GM12878 (cell line): Measurements from ENCODE around the gene PPP4R4. TPM values are rescaled to one million over a fixed set of nuclear protein-coding genes. Genes with fewer than 3 reads are reported as not detected.

Experiments used
- ATAC-seq: fragments of 200-7000 bp; cut with Tn5 transposase; 3 replicates; pipeline ENCODE4 v1.9.1; 2020; ENCODE audit warnings: mild to moderate bottlenecking, moderate library complexity
- BruUV-seq: library from RNA; stranded (reverse); fragments of 400-500 nt; replicated peaks from 2 replicates; lab custom pipeline; 2021; lab: Mats Ljungman, UMichigan
- CTCF ChIA-PET: fragments of 300-600 bp; sonication (Branson Sonifier 250); formaldehyde crosslinking; extraction: SDS; loops from one replicate; lab custom pipeline; 2021; ENCODE audit warnings: inconsistent platforms; lab: Yijun Ruan, JAX
- POLR2A ChIA-PET: fragments of 350-600 bp; formaldehyde crosslinking; extraction: SDS; loops from one replicate; lab custom pipeline; 2021; ENCODE audit warnings: inconsistent platforms; lab: Charles Lee
- RAD21 ChIA-PET: fragments of 300-600 bp; sonication (Branson Sonifier 250); formaldehyde crosslinking; loops from one replicate; lab custom pipeline; 2023; ENCODE audit warnings: antibody characterized with exemption; ENCODE audit not compliant: unreplicated experiment; lab: Charles Lee
- SMC1A ChIA-PET: fragments of 300-600 bp; sonication (Branson Sonifier 250); formaldehyde crosslinking; loops from one replicate; lab custom pipeline; 2023; ENCODE audit not compliant: unreplicated experiment, uncharacterized antibody; lab: Charles Lee
- DNase-seq: peaks from one replicate; pipeline ENCODE4 v3.0.0-alpha.2; 2011; ENCODE audit warnings: low read depth, low spot score
- FAIRE-seq: peaks from 3 replicates; lab custom pipeline; 2011; peaks lifted over from hg19 to GRCh38; lab: Jason Lieb, UNC
- H2AFZ ChIP-seq: 2 replicates; pipeline ENCODE4 v1.6.0; 2011; ENCODE audit warnings: low read depth, low read length, control low read depth; ENCODE audit not compliant: control insufficient read depth
- H3K27ac ChIP-seq: 2 replicates; pipeline ENCODE4 v1.5.1; 2011; ENCODE audit warnings: control low read depth; ENCODE audit not compliant: control insufficient read depth, insufficient read depth
- H3K27me3 ChIP-seq, 2 experiments: replicated peaks in 1 of 2; 2 replicates each; pipeline versions ENCODE4 v1.6.0 to v1.6.1; 2011; ENCODE audit warnings: low read length in 1 of 2; ENCODE audit not compliant: control insufficient read depth in 2 of 2, insufficient read depth in 2 of 2
- H3K36me3 ChIP-seq, 2 experiments: 2 replicates each; pipeline ENCODE4 v1.5.1; 2011; ENCODE audit warnings: low read length in 1 of 2; ENCODE audit not compliant: control insufficient read depth in 2 of 2, insufficient read depth in 2 of 2
- H3K4me1 ChIP-seq: 2 replicates; pipeline ENCODE4 v1.6.1; 2011; ENCODE audit warnings: mild to moderate bottlenecking, low read length, moderate library complexity, mixed read lengths; ENCODE audit not compliant: control insufficient read depth, insufficient read depth
- H3K4me2 ChIP-seq: 2 replicates; pipeline ENCODE4 v1.6.0; 2011; ENCODE audit warnings: control low read depth; ENCODE audit not compliant: control insufficient read depth, insufficient read depth
- H3K4me3 ChIP-seq: fragments of 200-600 bp; sonication (generic); 2 replicates; pipeline ENCODE4 v1.5.1; 2016
- H3K79me2 ChIP-seq: 2 replicates; pipeline ENCODE4 v1.6.0; 2011; ENCODE audit warnings: low read length; ENCODE audit not compliant: control insufficient read depth, insufficient read depth
- H3K9ac ChIP-seq: 2 replicates; pipeline ENCODE4 v1.8.0; 2011; ENCODE audit warnings: low read length, control low read depth, mixed read lengths; ENCODE audit not compliant: control insufficient read depth, insufficient read depth
- H3K9me3 ChIP-seq: replicated peaks from 3 replicates; pipeline ENCODE4 v1.5.1; 2011; ENCODE audit warnings: mild to moderate bottlenecking, low read length; ENCODE audit not compliant: control insufficient read depth, insufficient read depth
- H4K20me1 ChIP-seq: 2 replicates; pipeline ENCODE4 v1.6.0; 2011; ENCODE audit not compliant: control insufficient read depth, insufficient read depth
- BACH1 ChIP-seq: fragments of 450-650 bp; IDR thresholded peaks from 2 replicates; pipeline ENCODE4 v1.6.1; 2017; ENCODE audit warnings: mild to moderate bottlenecking, borderline replicate concordance
- BCL11A ChIP-seq: IDR thresholded peaks from 2 replicates; pipeline ENCODE4 v1.6.1; 2011; ENCODE audit warnings: low read depth, low read length
- CBFB ChIP-seq: IDR thresholded peaks from 2 replicates; pipeline ENCODE4 v1.6.1; 2016; ENCODE audit warnings: antibody characterized with exemption, low read depth
- E4F1 ChIP-seq: fragments of 450-650 bp; IDR thresholded peaks from 2 replicates; pipeline ENCODE4 v1.6.1; 2018; ENCODE audit warnings: borderline replicate concordance, mild to moderate bottlenecking; ENCODE audit not compliant: partially characterized antibody
- EZH2 ChIP-seq: IDR thresholded peaks from 2 replicates; pipeline ENCODE4 v1.6.1; 2012; ENCODE audit warnings: low read depth, mild to moderate bottlenecking, control low read depth, inconsistent platforms, low read length, borderline replicate concordance; ENCODE audit not compliant: control insufficient read depth
- MAX ChIP-seq: IDR thresholded peaks from 2 replicates; pipeline ENCODE4 v1.6.1; 2012; ENCODE audit warnings: low read depth, low read length, improper control_type of control experiment
- MEF2B ChIP-seq: fragments of 450-650 bp; IDR thresholded peaks from 2 replicates; pipeline ENCODE4 v1.6.1; 2018; ENCODE audit warnings: mild to moderate bottlenecking, moderate library complexity; ENCODE audit not compliant: partially characterized antibody, poor library complexity, severe bottlenecking
- MTA2 ChIP-seq: fragments of 450-650 bp; IDR thresholded peaks from 2 replicates; pipeline ENCODE4 v1.6.1; 2016; ENCODE audit warnings: low read depth, mild to moderate bottlenecking, moderate library complexity
- MXI1 ChIP-seq: fragments of 150-350 bp; IDR thresholded peaks from 2 replicates; pipeline ENCODE4 v1.6.1; 2011; ENCODE audit warnings: low read depth, mild to moderate bottlenecking, inconsistent platforms, low read length, improper control_type of control experiment
- NFYB ChIP-seq: IDR thresholded peaks from 2 replicates; pipeline ENCODE4 v1.6.1; 2011; ENCODE audit warnings: low read depth, mild to moderate bottlenecking, low read length, improper control_type of control experiment, moderate library complexity; ENCODE audit not compliant: insufficient read depth
- NRF1 ChIP-seq: conservative IDR thresholded peaks from 2 replicates; pipeline ENCODE4 v1.6.1; 2011; ENCODE audit warnings: mild to moderate bottlenecking, low read depth, low read length, improper control_type of control experiment
- PAX5 ChIP-seq: IDR thresholded peaks from 2 replicates; pipeline ENCODE4 v1.6.1; 2011; ENCODE audit warnings: low read depth, low read length, borderline replicate concordance
- RBBP5 ChIP-seq: fragments of 200-600 bp; sonication (generic); conservative IDR thresholded peaks from 2 replicates; pipeline ENCODE4 v1.6.1; 2016
- SIX5 ChIP-seq: IDR thresholded peaks from 2 replicates; pipeline ENCODE4 v1.6.1; 2011; ENCODE audit warnings: mild to moderate bottlenecking, low read depth, low read length, moderate library complexity; ENCODE audit not compliant: severe bottlenecking
- SMAD1 ChIP-seq: fragments of 450-650 bp; IDR thresholded peaks from 2 replicates; pipeline ENCODE4 v1.6.1; 2018; ENCODE audit warnings: mild to moderate bottlenecking, low read depth; ENCODE audit not compliant: partially characterized antibody
- WGBS: methylation state at CpG from one replicate; pipeline ENCODE4 v1.1.6; 2016; ENCODE audit warnings: low lambda C conversion rate; ENCODE audit not compliant: insufficient replicate concordance, insufficient coverage; ENCODE audit errors: missing lambda C conversion rate; 5-methylcytosine and 5-hydroxymethylcytosine counted together
- in situ Hi-C: fragments of 300-500 bp; cut with MboI; formaldehyde crosslinking; loops from 9 replicates; pipeline ENCODE4 v1.14.3; 2018; ENCODE audit warnings: mixed read lengths
- intact Hi-C: fragments of 100-400 bp; cut with micrococcal nuclease; formaldehyde crosslinking; loops from one replicate; pipeline ENCODE4 v1.14.2; 2022; ENCODE audit not compliant: unreplicated experiment
- polyA plus RNA-seq, 11 experiments: library from polyadenylated mRNA; depleted of rRNA in 4 of 11; unstranded in 6 of 11; stranded (reverse) in 5 of 11; fragments of >200 nt; fragmentation: Nextera tagmentation in 4 of 11; fragmentation: Illumina TruSeq in 1 of 11; extraction: Ambion mirVana in 4 of 11; extraction: Trizol in 1 of 11; gene quantifications; 1 replicate in 1 of 11; 2 replicates in 10 of 11; pipeline versions ENCODE4 v1.2.1 to v1.2.3, GENCODE V29; 2011 to 2016; ENCODE audit warnings: inconsistent platforms in 2 of 11, missing spikeins in 2 of 11, low read depth in 1 of 11
- total RNA-seq, 4 experiments: library from RNA; depleted of rRNA in 3 of 4; stranded (reverse); fragments of >200 nt in 3 of 4; fragmentation: Illumina TruSeq in 1 of 4; extraction: Trizol in 1 of 4; gene quantifications; 2 replicates each; pipeline versions ENCODE4 v1.2.1 to v1.2.3, GENCODE V29; 2013 to 2021

PPP4R4 gene
- total and polyA plus RNA-seq, 10 of the 15 experiments (the other 5 are each of a cell fraction or from before 2014, with no cell fraction given), result 0.01 to 0.13 (median 0.08) TPM; not detected in 4

GRCh38 chr14:94161058-94161457 lies 13.1 kb upstream of the PPP4R4 start:
- H3K4me3 ChIP-seq, result no peak overlapping the region
- 28% methylated on average over 2 of the region's 2 CpGs for WGBS
- H3K79me2 ChIP-seq, result no peaks in the 10 kb centered on the region
- ChIA-PET SMC1A (interaction anchor here (1.2 kb wide), 1 partner anchor 9 kb away, joined by 4 read pairs; no protein-coding TSS in a partner anchor), RAD21 (no interaction called here), POLR2A (no interaction called here), CTCF (interaction anchor here (1.1 kb wide), 1 partner anchor 24 kb away, joined by 5 read pairs; no protein-coding TSS in a partner anchor)
- no peak overlapping the region for H3K27ac ChIP-seq
- no peak for ATAC-seq
- H3K9me3 ChIP-seq, result no peaks in the 10 kb centered on the region
- peaks cover 3% of the 10 kb centered on the region; the same call in 1 of the 2 replicates for H3K4me1 ChIP-seq
- intact Hi-C loops (no loop called here), in situ Hi-C loops (no loop called here)
- DNase-seq, result no peak
- FAIRE-seq, result no peak
- no peak overlapping the region for H3K9ac ChIP-seq
- no TSS peak for BruUV-seq
- H4K20me1 ChIP-seq, result no peaks in the 10 kb centered on the region
- H3K4me2 ChIP-seq, result no peak overlapping the region
- TF ChIP-seq BACH1 (no peak), NFYB (no peak), NRF1 (no peak), E4F1 (no peak), SMAD1 (no peak), MTA2 (no peak), MXI1 (no peak), MAX (no peak), BCL11A (no peak), RBBP5 (no peak), PAX5 (no peak), EZH2 (no peak), MEF2B (no peak), CBFB (no peak), SIX5 (no peak)
- no peaks in the 10 kb centered on the region for H3K36me3 ChIP-seq
- H2AFZ ChIP-seq, result no peak overlapping the region
- H3K27me3 ChIP-seq, result peaks cover 0 to 2% of the 10 kb centered on the region in 2 experiments; a peak in 1 of 4 replicates
